Pancreas (tissue), 10 donors: ENCODE data around the gene RNF207. TPM values are rescaled to one million over a fixed set of nuclear protein-coding genes. Genes with fewer than 3 reads are reported as not detected.

Experiments used
- ATAC-seq, 4 donors: fragments of 200-7000 bp; cut with Tn5 transposase; one replicate each; pipeline versions ENCODE4 v1.8.0 to v1.9.1; 2020; ENCODE audit warnings: mild to moderate bottlenecking in 4 of 4, moderate library complexity in 4 of 4
- DNase-seq, 6 donors: peaks; one replicate each; pipeline ENCODE4 v3.0.0-alpha.2; 2020
- FAIRE-seq: peaks from 2 replicates; lab custom pipeline; 2012; peaks lifted over from hg19 to GRCh38; lab: Jason Lieb, UNC
- H3K27ac ChIP-seq, 4 donors: fragments of 200-600 bp; sonication (generic); 1 replicate in 3 of 4; 2 replicates in 1 of 4; pipeline versions ENCODE4 v1.5.0 to v1.8.0; 2020
- H3K27me3 ChIP-seq, 4 donors: fragments of 200-600 bp; one replicate each; pipeline ENCODE4 v1.8.0; 2021
- H3K36me3 ChIP-seq, 3 donors: fragments of 200-600 bp; sonication (generic) in 1 of 3; one replicate each; pipeline versions ENCODE4 v1.5.0 to v1.8.0; 2020 to 2021
- H3K4me1 ChIP-seq, 3 donors: fragments of 200-600 bp; one replicate each; pipeline ENCODE4 v1.8.0; 2021
- H3K4me3 ChIP-seq, 4 donors: fragments of 200-600 bp; sonication (generic) in 2 of 4; one replicate each; pipeline versions ENCODE4 v1.5.0 to v1.8.0; 2020 to 2021
- H3K9me3 ChIP-seq, 4 donors: fragments of 200-600 bp; one replicate each; pipeline ENCODE4 v1.8.0; 2021
- WGBS, 2 donors: extraction: QIAGEN DNeasy Blood & Tissue Kit; methylation state at CpG; one replicate each; pipeline ENCODE4 v1.1.7; 2013; 5-methylcytosine and 5-hydroxymethylcytosine counted together
- intact Hi-C, 3 donors: fragments of 100-400 bp; cut with DNase I; formaldehyde crosslinking; loops; one replicate each; pipeline versions ENCODE4 v1.11.1 to v1.14.2; 2022
- polyA plus RNA-seq, 2 donors: library from polyadenylated mRNA; stranded (reverse); fragments of 200-250 nt; gene quantifications; one replicate each; pipeline ENCODE4 v1.2.3, GENCODE V29; 2013
- total RNA-seq, 6 donors: library from RNA; stranded (reverse); fragmentation: NEBNext Ultra II Directional in 4 of 6; extraction: Animal tissue kit (Norgen Biotek cat#: 25700) in 4 of 6; gene quantifications; one replicate each; pipeline versions ENCODE4 v1.2.1 to v1.2.4, GENCODE V29; 2021 to 2023
- TF ChIP-seq, protein P1 (sequence below), 4 donors: fragments of 200-600 bp; sonication (generic) in 3 of 4; IDR thresholded peaks; one replicate each; pipeline versions ENCODE4 v1.5.0 to v1.8.0; 2021; ENCODE audit warnings: antibody characterized with exemption in 4 of 4
- donor health status: healthy with polysubstance abuse.
- donor health status: DM: no; HTN: no; CAD: no; lungs with moderate emphysema.
- donor health status: DM: no; HTN: no; CAD: no.
- donor health status: control.
- donor health status: control.
- donor health status: Bipolar disorder and iron deficiency.
- donor health status: DM: yes; HTN: yes; CAD: no.
- donor health status: DM: no; HTN: no; CAD: no.
- donor health status: DM: no; HTN: no; CAD: no.
- donor health status: DM: yes; HTN: yes; CAD: no.

RNF207 gene
- total and polyA plus RNA-seq, 8 donors, result 7.1 to 52.8 (median 13.4) TPM

DNA sequence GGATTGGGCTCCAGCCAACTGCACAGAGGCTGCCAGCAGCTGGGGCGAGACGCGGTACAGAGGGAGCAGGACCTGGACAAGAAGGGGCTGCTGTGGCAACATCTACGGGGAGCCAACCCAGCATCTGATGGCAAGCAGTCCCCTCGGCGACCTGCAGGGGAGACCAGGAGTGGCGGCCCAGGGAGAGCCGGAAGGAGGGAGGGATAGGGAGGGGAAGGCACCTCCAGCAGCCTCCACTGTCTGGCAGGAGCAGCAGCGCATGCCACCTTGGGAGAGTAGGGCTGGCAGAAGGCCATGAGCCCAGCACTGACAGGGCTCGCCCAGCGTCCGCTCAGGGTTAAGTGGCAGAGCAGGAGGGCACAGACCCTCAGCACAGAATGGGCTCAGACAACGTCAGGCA, 43.1 kb upstream of the RNF207 start:
- no peaks in the 10 kb centered on the region for H3K9me3 ChIP-seq
- no peak for FAIRE-seq
- 53 to 56% methylated on average over 13 of the region's 13 CpGs for WGBS, 2 donors
- TF ChIP-seq, protein P1, sequence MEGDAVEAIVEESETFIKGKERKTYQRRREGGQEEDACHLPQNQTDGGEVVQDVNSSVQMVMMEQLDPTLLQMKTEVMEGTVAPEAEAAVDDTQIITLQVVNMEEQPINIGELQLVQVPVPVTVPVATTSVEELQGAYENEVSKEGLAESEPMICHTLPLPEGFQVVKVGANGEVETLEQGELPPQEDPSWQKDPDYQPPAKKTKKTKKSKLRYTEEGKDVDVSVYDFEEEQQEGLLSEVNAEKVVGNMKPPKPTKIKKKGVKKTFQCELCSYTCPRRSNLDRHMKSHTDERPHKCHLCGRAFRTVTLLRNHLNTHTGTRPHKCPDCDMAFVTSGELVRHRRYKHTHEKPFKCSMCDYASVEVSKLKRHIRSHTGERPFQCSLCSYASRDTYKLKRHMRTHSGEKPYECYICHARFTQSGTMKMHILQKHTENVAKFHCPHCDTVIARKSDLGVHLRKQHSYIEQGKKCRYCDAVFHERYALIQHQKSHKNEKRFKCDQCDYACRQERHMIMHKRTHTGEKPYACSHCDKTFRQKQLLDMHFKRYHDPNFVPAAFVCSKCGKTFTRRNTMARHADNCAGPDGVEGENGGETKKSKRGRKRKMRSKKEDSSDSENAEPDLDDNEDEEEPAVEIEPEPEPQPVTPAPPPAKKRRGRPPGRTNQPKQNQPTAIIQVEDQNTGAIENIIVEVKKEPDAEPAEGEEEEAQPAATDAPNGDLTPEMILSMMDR (IDR thresholded peaks at IDR 0.05), result no peak
- H3K4me1 ChIP-seq, result no peaks in the 10 kb centered on the region
- H3K4me3 ChIP-seq, result no peak overlapping the region
- no peaks in the 10 kb centered on the region for H3K36me3 ChIP-seq
- peak in 1 of 6 donors; percentile 48 for DNase-seq
- H3K27me3 ChIP-seq, result no peaks in the 10 kb centered on the region
- intact Hi-C loops, result no loop called here
- no peak overlapping the region for H3K27ac ChIP-seq
- ATAC-seq, result no peak

GRCh38 chr1:6163191-6163972, 42.5 kb upstream of the RNF207 start:
- no peak for ATAC-seq
- DNase-seq, result no peak
- intact Hi-C loops, result no loop called here
- 63 to 70% methylated on average over 15 of the region's 15 CpGs for WGBS, 2 donors
- FAIRE-seq, result no peak
- H3K4me1 ChIP-seq, result no peaks in the 10 kb centered on the region
- H3K27ac ChIP-seq, result no peak overlapping the region
- H3K9me3 ChIP-seq, result no peaks in the 10 kb centered on the region
- TF ChIP-seq, protein P1 (IDR thresholded peaks at IDR 0.05), result no peak
- H3K27me3 ChIP-seq, result no peaks in the 10 kb centered on the region
- H3K36me3 ChIP-seq, result no peaks in the 10 kb centered on the region
- no peak overlapping the region for H3K4me3 ChIP-seq

DNA sequence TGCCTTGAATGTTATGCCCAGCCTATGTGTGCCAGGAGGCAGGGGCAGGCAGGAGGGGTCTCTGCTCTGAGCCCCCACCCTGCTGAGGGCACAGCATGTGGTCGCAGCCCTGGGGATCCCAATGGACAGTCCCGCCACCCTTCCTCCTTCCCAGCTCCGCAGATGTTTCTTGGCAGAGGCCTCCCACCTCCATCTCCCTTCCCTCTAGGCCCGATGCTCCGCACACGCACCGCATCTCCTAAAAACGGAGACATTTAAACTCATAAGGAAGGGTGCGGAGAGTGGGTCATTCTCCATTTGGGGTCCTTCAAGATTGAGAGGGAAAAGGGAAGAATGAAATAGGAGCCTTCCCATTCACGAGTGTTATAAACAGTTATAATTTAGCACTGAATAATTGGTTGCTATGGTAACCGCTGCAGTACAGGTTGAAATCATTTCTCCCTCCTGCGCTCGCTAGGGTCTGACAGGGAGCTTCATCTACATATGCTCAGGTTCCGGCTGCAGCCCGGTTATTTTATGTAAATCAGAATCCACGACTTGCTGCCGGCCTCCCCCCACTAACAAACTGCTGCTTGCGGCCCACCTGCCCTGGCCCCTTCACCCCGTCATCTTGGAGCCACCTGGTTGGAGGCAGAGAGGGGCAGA, 41.8 kb upstream of the RNF207 start:
- intact Hi-C loops, result no loop called here
- DNase-seq (no peak), ATAC-seq (no peak), FAIRE-seq (no peak)
- Histone ChIP-seq H3K4me1 (no peaks in the 10 kb centered on the region), H3K27ac (no peak overlapping the region), H3K36me3 (no peaks in the 10 kb centered on the region), H3K4me3 (no peak overlapping the region), H3K27me3 (no peaks in the 10 kb centered on the region), H3K9me3 (no peaks in the 10 kb centered on the region)
- WGBS, 2 donors, result 56 to 66% methylated on average over 19 of the region's 19 CpGs
- TF ChIP-seq, protein P1 (IDR thresholded peaks at IDR 0.05), result no peak

GRCh38 chr1:6165027-6165426, 40.9 kb upstream of the RNF207 start:
- Histone ChIP-seq H3K4me3 (no peak overlapping the region), H3K4me1 (no peaks in the 10 kb centered on the region), H3K27ac (no peak overlapping the region), H3K9me3 (no peaks in the 10 kb centered on the region), H3K36me3 (no peaks in the 10 kb centered on the region), H3K27me3 (no peaks in the 10 kb centered on the region)
- WGBS, 2 donors, result 55 to 69% methylated on average over 6 to 7 of the region's 7 CpGs
- TF ChIP-seq, protein P1 (IDR thresholded peaks at IDR 0.05), result no peak
- ATAC-seq (no peak), DNase-seq (peak in 1 of 6 donors; percentile 33), FAIRE-seq (no peak)
- intact Hi-C loops, result no loop called here
